ENCODE measurements around the gene WWC2. TPM values are rescaled to one million over a fixed set of nuclear protein-coding genes. Genes with fewer than 3 reads are reported as not detected.

The WWC2 gene
- polyA plus RNA-seq, 4 donors = 0.22 to 15.6 (median 2.1) TPM

GRCh38 chr4:183287677-183288076 lies 188.6 kb downstream of the WWC2 start:
- Histone ChIP-seq H3K27ac (ENCODE audit: low read depth in 1 of 3, low read length in 2 of 3) (peak overlapping the region in 2 of 3 donors; percentile 33 to 85), H3K27me3 (ENCODE audit: control insufficient read depth in 3 of 3, insufficient read depth in 3 of 3, low read length in 3 of 3) (no peaks in the 10 kb centered on the region), H3K4me3 (ENCODE audit: low read depth in 1 of 3, low read length in 3 of 3) (no peak overlapping the region), H3K9me3 (ENCODE audit: control insufficient read depth in 2 of 2, insufficient read depth in 1 of 2, low read depth in 1 of 2, low read length in 1 of 2) (no peaks in the 10 kb centered on the region), H3K36me3 (ENCODE audit: control insufficient read depth in 3 of 3, insufficient read depth in 2 of 3, low read depth in 1 of 3, low read length in 3 of 3) (peaks cover 0 to 22% (median 0%) of the 10 kb centered on the region in 3 donors), H3K4me1 (ENCODE audit: control insufficient read depth in 3 of 3, insufficient read depth in 2 of 3, low read depth in 1 of 3, low read length in 2 of 3) (peaks cover 0 to 48% (median 0%) of the 10 kb centered on the region in 3 donors)
- peak in 1 of 2 donors; percentile 19 for DNase-seq
- no peak for FAIRE-seq
- WGBS, 3 donors = 19 to 70% (median 48%) methylated on average over 6 of the region's 6 CpGs

- H3K36me3 ChIP-seq (ENCODE audit: control insufficient read depth in 3 of 3, insufficient read depth in 2 of 3, low read depth in 1 of 3, low read length in 3 of 3) = peaks cover 0 to 22% (median 0%) of the 10 kb centered on the region in 3 donors
- peaks cover 0 to 48% (median 0%) of the 10 kb centered on the region in 3 donors for H3K4me1 ChIP-seq (ENCODE audit: control insufficient read depth in 3 of 3, insufficient read depth in 2 of 3, low read depth in 1 of 3, low read length in 2 of 3)
- FAIRE-seq (no peak), DNase-seq (no peak)
- WGBS, 3 donors = 87 to 92% (median 89%) methylated on average over 2 of the region's 2 CpGs
- peak overlapping the region in 1 of 3 donors; percentile 85 for H3K27ac ChIP-seq (ENCODE audit: low read depth in 1 of 3, low read length in 2 of 3)
- H3K27me3 ChIP-seq (ENCODE audit: control insufficient read depth in 3 of 3, insufficient read depth in 3 of 3, low read length in 3 of 3) = no peaks in the 10 kb centered on the region
- no peak overlapping the region for H3K4me3 ChIP-seq (ENCODE audit: low read depth in 1 of 3, low read length in 3 of 3)
- no peaks in the 10 kb centered on the region for H3K9me3 ChIP-seq (ENCODE audit: control insufficient read depth in 2 of 2, insufficient read depth in 1 of 2, low read depth in 1 of 2, low read length in 1 of 2)
These were observed 189.9 kb downstream of the WWC2 start for GRCh38 chr4:183288955-183289354.

GRCh38 chr4:183289688-183290087 lies 190.6 kb downstream of the WWC2 start:
- 81 to 89% (median 81%) methylated on average over 5 of the region's 5 CpGs for WGBS, 3 donors
- Histone ChIP-seq H3K36me3 (ENCODE audit: control insufficient read depth in 3 of 3, insufficient read depth in 2 of 3, low read depth in 1 of 3, low read length in 3 of 3) (peaks cover 0 to 19% (median 0%) of the 10 kb centered on the region in 3 donors), H3K4me3 (ENCODE audit: low read depth in 1 of 3, low read length in 3 of 3) (no peak overlapping the region), H3K27ac (ENCODE audit: low read depth in 1 of 3, low read length in 2 of 3) (no peak overlapping the region), H3K4me1 (ENCODE audit: control insufficient read depth in 3 of 3, insufficient read depth in 2 of 3, low read depth in 1 of 3, low read length in 2 of 3) (peaks cover 0 to 42% (median 0%) of the 10 kb centered on the region in 3 donors), H3K27me3 (ENCODE audit: control insufficient read depth in 3 of 3, insufficient read depth in 3 of 3, low read length in 3 of 3) (no peaks in the 10 kb centered on the region), H3K9me3 (ENCODE audit: control insufficient read depth in 2 of 2, insufficient read depth in 1 of 2, low read depth in 1 of 2, low read length in 1 of 2) (no peaks in the 10 kb centered on the region)
- DNase-seq = no peak
- FAIRE-seq = no peak

- Histone ChIP-seq H3K36me3 (ENCODE audit: control insufficient read depth in 3 of 3, insufficient read depth in 2 of 3, low read depth in 1 of 3, low read length in 3 of 3) (peaks cover 0 to 18% (median 0%) of the 10 kb centered on the region in 3 donors), H3K9me3 (ENCODE audit: control insufficient read depth in 2 of 2, insufficient read depth in 1 of 2, low read depth in 1 of 2, low read length in 1 of 2) (no peaks in the 10 kb centered on the region), H3K4me1 (ENCODE audit: control insufficient read depth in 3 of 3, insufficient read depth in 2 of 3, low read depth in 1 of 3, low read length in 2 of 3) (peaks cover 0 to 32% (median 0%) of the 10 kb centered on the region in 3 donors), H3K4me3 (ENCODE audit: low read depth in 1 of 3, low read length in 3 of 3) (no peak overlapping the region), H3K27ac (ENCODE audit: low read depth in 1 of 3, low read length in 2 of 3) (no peak overlapping the region), H3K27me3 (ENCODE audit: control insufficient read depth in 3 of 3, insufficient read depth in 3 of 3, low read length in 3 of 3) (no peaks in the 10 kb centered on the region)
- DNase-seq (no peak), FAIRE-seq (no peak)
- 89 to 93% (median 91%) methylated on average over 2 of the region's 2 CpGs for WGBS, 3 donors
These were observed 192.0 kb downstream of the WWC2 start for GRCh38 chr4:183291070-183291469.

- Histone ChIP-seq H3K36me3 (ENCODE audit: control insufficient read depth in 3 of 3, insufficient read depth in 2 of 3, low read depth in 1 of 3, low read length in 3 of 3) (peaks cover 0 to 14% (median 0%) of the 10 kb centered on the region in 3 donors), H3K27ac (ENCODE audit: low read depth in 1 of 3, low read length in 2 of 3) (no peak overlapping the region), H3K27me3 (ENCODE audit: control insufficient read depth in 3 of 3, insufficient read depth in 3 of 3, low read length in 3 of 3) (no peaks in the 10 kb centered on the region), H3K4me3 (ENCODE audit: low read depth in 1 of 3, low read length in 3 of 3) (no peak overlapping the region), H3K4me1 (ENCODE audit: control insufficient read depth in 3 of 3, insufficient read depth in 2 of 3, low read depth in 1 of 3, low read length in 2 of 3) (no peaks in the 10 kb centered on the region), H3K9me3 (ENCODE audit: control insufficient read depth in 2 of 2, insufficient read depth in 1 of 2, low read depth in 1 of 2, low read length in 1 of 2) (no peaks in the 10 kb centered on the region)
- FAIRE-seq (no peak), DNase-seq (no peak)
- WGBS, 3 donors = 92% methylated on average over 10 of the region's 10 CpGs
These were observed 196.7 kb downstream of the WWC2 start for GRCh38 chr4:183295711-183296110.

- H3K9me3 ChIP-seq (ENCODE audit: control insufficient read depth in 2 of 2, insufficient read depth in 1 of 2, low read depth in 1 of 2, low read length in 1 of 2) = no peaks in the 10 kb centered on the region
- no peak for DNase-seq
- no peak overlapping the region for H3K27ac ChIP-seq (ENCODE audit: low read depth in 1 of 3, low read length in 2 of 3)
- peaks cover 0 to 11% (median 0%) of the 10 kb centered on the region in 3 donors for H3K36me3 ChIP-seq (ENCODE audit: control insufficient read depth in 3 of 3, insufficient read depth in 2 of 3, low read depth in 1 of 3, low read length in 3 of 3)
- 91 to 92% (median 92%) methylated on average over 3 of the region's 3 CpGs for WGBS, 3 donors
- no peaks in the 10 kb centered on the region for H3K4me1 ChIP-seq (ENCODE audit: control insufficient read depth in 3 of 3, insufficient read depth in 2 of 3, low read depth in 1 of 3, low read length in 2 of 3)
- no peak overlapping the region for H3K4me3 ChIP-seq (ENCODE audit: low read depth in 1 of 3, low read length in 3 of 3)
- H3K27me3 ChIP-seq (ENCODE audit: control insufficient read depth in 3 of 3, insufficient read depth in 3 of 3, low read length in 3 of 3) = no peaks in the 10 kb centered on the region
- FAIRE-seq = no peak
These were observed 198.6 kb downstream of the WWC2 start for GRCh38 chr4:183297675-183298074.

GRCh38 chr4:183299464-183299863 lies 200.4 kb downstream of the WWC2 start:
- no peaks in the 10 kb centered on the region for H3K9me3 ChIP-seq (ENCODE audit: control insufficient read depth in 2 of 2, insufficient read depth in 1 of 2, low read depth in 1 of 2, low read length in 1 of 2)
- DNase-seq (no peak), FAIRE-seq (no peak)
- no peak overlapping the region for H3K27ac ChIP-seq (ENCODE audit: low read depth in 1 of 3, low read length in 2 of 3)
- 52 to 84% (median 74%) methylated on average over 2 of the region's 2 CpGs for WGBS, 3 donors
- peaks cover 0 to 11% (median 0%) of the 10 kb centered on the region in 3 donors for H3K36me3 ChIP-seq (ENCODE audit: control insufficient read depth in 3 of 3, insufficient read depth in 2 of 3, low read depth in 1 of 3, low read length in 3 of 3)
- H3K4me1 ChIP-seq (ENCODE audit: control insufficient read depth in 3 of 3, insufficient read depth in 2 of 3, low read depth in 1 of 3, low read length in 2 of 3) = no peaks in the 10 kb centered on the region
- no peak overlapping the region for H3K4me3 ChIP-seq (ENCODE audit: low read depth in 1 of 3, low read length in 3 of 3)
- no peaks in the 10 kb centered on the region for H3K27me3 ChIP-seq (ENCODE audit: control insufficient read depth in 3 of 3, insufficient read depth in 3 of 3, low read length in 3 of 3)

- Histone ChIP-seq H3K27ac (ENCODE audit: low read depth in 1 of 3, low read length in 2 of 3) (no peak overlapping the region), H3K36me3 (ENCODE audit: control insufficient read depth in 3 of 3, insufficient read depth in 2 of 3, low read depth in 1 of 3, low read length in 3 of 3) (peaks cover 0 to 11% (median 0%) of the 10 kb centered on the region in 3 donors), H3K9me3 (ENCODE audit: control insufficient read depth in 2 of 2, insufficient read depth in 1 of 2, low read depth in 1 of 2, low read length in 1 of 2) (no peaks in the 10 kb centered on the region), H3K4me1 (ENCODE audit: control insufficient read depth in 3 of 3, insufficient read depth in 2 of 3, low read depth in 1 of 3, low read length in 2 of 3) (no peaks in the 10 kb centered on the region), H3K4me3 (ENCODE audit: low read depth in 1 of 3, low read length in 3 of 3) (no peak overlapping the region), H3K27me3 (ENCODE audit: control insufficient read depth in 3 of 3, insufficient read depth in 3 of 3, low read length in 3 of 3) (no peaks in the 10 kb centered on the region)
- WGBS, 3 donors = 70 to 79% (median 73%) methylated on average over 6 of the region's 6 CpGs
- DNase-seq = no peak
- no peak for FAIRE-seq
These were observed 201.0 kb downstream of the WWC2 start for GRCh38 chr4:183300070-183300469.

- H3K4me3 ChIP-seq (ENCODE audit: low read depth in 1 of 3, low read length in 3 of 3) = no peak overlapping the region
- FAIRE-seq (no peak), DNase-seq (no peak)
- H3K27me3 ChIP-seq (ENCODE audit: control insufficient read depth in 3 of 3, insufficient read depth in 3 of 3, low read length in 3 of 3) = no peaks in the 10 kb centered on the region
- 77 to 89% (median 84%) methylated on average over 5 of the region's 5 CpGs for WGBS, 3 donors
- H3K4me1 ChIP-seq (ENCODE audit: control insufficient read depth in 3 of 3, insufficient read depth in 2 of 3, low read depth in 1 of 3, low read length in 2 of 3) = no peaks in the 10 kb centered on the region
- peaks cover 0 to 9% (median 0%) of the 10 kb centered on the region in 3 donors for H3K36me3 ChIP-seq (ENCODE audit: control insufficient read depth in 3 of 3, insufficient read depth in 2 of 3, low read depth in 1 of 3, low read length in 3 of 3)
- no peak overlapping the region for H3K27ac ChIP-seq (ENCODE audit: low read depth in 1 of 3, low read length in 2 of 3)
- no peaks in the 10 kb centered on the region for H3K9me3 ChIP-seq (ENCODE audit: control insufficient read depth in 2 of 2, insufficient read depth in 1 of 2, low read depth in 1 of 2, low read length in 1 of 2)
These were observed 201.6 kb downstream of the WWC2 start for GRCh38 chr4:183300655-183301054.
